ENCODE data around the gene GLIPR2. TPM values are rescaled to one million over a fixed set of nuclear protein-coding genes. Genes with fewer than 3 reads are reported as not detected.
"Not testable (repeated sequence)": the region's sequence is repeated elsewhere in the genome, so short reads cannot be mapped to it uniquely, and the experiment has no call there.

The GLIPR2 gene
- total RNA-seq, 1 donor from 2014 or later: 54.4 TPM

DNA sequence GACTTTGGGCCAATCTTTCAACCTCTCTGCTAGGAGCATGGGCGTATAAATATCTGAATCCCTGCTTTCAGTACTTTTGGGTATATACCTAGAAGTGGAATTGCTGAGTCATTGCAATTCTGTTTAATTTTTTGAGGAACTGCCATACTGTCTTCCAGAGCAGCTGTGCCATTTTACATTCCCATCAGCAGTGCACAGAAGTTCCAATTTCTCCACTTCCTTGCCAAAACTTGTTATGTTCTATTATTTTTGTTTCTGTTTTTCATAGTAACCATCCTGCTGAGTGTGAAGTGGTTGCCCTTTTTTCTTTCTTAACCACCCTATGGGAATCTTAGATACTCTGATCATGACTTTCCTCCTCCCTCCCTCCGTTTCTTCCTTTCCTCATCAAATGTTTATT, 21.6 kb downstream of the GLIPR2 start:
- no peak for DNase-seq (ENCODE audit: low spot score in 2 of 2)
- H3K27ac ChIP-seq: peak overlapping the region; percentile 75 to 80
- H3K36me3 ChIP-seq: peaks cover 4 to 7% of the 10 kb centered on the region in 2 donors
- H3K27me3 ChIP-seq: no peaks in the 10 kb centered on the region
- peaks cover 0 to 17% of the 10 kb centered on the region in 2 donors for H3K4me1 ChIP-seq
- H3K9me3 ChIP-seq: no peaks in the 10 kb centered on the region
- intact Hi-C loops (cut with DNase I): no loop called here
- H3K4me3 ChIP-seq: no peak overlapping the region
- TF ChIP-seq, protein P1, sequence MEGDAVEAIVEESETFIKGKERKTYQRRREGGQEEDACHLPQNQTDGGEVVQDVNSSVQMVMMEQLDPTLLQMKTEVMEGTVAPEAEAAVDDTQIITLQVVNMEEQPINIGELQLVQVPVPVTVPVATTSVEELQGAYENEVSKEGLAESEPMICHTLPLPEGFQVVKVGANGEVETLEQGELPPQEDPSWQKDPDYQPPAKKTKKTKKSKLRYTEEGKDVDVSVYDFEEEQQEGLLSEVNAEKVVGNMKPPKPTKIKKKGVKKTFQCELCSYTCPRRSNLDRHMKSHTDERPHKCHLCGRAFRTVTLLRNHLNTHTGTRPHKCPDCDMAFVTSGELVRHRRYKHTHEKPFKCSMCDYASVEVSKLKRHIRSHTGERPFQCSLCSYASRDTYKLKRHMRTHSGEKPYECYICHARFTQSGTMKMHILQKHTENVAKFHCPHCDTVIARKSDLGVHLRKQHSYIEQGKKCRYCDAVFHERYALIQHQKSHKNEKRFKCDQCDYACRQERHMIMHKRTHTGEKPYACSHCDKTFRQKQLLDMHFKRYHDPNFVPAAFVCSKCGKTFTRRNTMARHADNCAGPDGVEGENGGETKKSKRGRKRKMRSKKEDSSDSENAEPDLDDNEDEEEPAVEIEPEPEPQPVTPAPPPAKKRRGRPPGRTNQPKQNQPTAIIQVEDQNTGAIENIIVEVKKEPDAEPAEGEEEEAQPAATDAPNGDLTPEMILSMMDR (IDR thresholded peaks at IDR 0.05): no peak

DNA sequence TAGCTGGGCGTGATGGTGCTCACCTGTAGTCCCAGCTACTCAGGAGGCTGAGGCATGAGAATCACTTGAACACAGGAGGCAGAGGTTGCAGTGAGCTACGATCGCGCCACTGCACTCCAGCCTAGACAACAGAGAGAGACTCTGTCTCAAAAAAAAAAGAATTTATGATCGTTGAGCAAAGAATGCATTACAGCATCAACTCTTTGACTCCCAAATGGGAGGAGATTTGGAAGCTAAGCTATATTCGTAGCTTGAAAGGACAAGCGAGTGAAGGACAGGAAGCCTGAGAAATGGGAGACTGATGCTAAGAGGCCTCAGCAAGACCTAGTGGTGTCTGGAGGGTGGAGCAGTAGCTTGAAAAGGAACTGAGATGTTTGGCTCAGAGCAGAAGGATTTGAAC, 22.4 kb downstream of the GLIPR2 start:
- Histone ChIP-seq H3K9me3 (no peaks in the 10 kb centered on the region), H3K36me3 (peaks cover 4 to 7% of the 10 kb centered on the region in 2 donors), H3K27me3 (no peaks in the 10 kb centered on the region), H3K4me3 (no peak overlapping the region), H3K4me1 (peaks cover 4 to 22% of the 10 kb centered on the region in 2 donors), H3K27ac (peak overlapping the region; percentile 75 to 80)
- DNase-seq (ENCODE audit: low spot score in 2 of 2): no peak
- TF ChIP-seq, protein P1 (IDR thresholded peaks at IDR 0.05): no peak
- intact Hi-C loops (cut with DNase I): no loop called here

DNA sequence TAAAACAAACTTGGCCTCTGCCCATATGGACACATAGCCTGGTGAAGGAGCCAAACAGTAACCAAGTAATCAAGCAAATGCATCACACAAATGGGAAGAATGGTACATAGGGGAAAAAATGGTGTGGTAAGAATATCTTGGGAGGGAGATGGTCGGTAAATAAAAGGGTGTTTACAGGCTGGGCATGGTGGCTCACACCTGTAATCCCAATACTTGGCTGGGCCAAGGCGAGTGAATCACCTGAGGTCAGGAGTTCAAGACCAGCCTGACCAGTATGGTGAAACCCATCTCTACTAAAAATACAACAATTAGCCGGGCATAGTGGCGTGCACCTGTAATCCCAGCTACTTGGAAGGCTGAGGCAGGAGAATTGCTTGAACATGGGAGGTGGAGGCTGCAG, 23.0 kb downstream of the GLIPR2 start:
- intact Hi-C loops (cut with DNase I): not testable (repeated sequence)

DNA sequence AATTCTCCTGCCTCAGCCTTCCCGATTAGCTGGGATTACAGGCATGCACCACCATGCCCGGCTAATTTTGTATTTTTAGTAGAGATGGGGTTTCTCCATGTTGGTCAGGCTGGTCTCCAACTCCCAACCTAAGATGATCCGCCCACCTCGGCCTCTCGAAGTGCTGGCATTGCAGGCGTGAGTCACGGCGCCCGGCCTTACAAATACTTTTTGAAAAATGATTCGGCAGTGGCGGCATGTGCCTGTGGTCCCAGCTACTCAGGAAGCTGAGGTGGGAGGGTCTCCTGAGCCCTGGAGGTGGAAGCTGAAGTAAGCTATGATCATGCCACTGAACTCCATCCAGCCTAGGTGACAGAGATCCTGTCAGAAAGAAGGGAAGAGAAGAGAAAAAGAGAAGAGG, 23.6 kb downstream of the GLIPR2 start:
- not testable (repeated sequence) for H3K36me3 ChIP-seq; H3K9me3 ChIP-seq; H3K4me3 ChIP-seq; H3K27me3 ChIP-seq; DNase-seq (ENCODE audit: low spot score in 2 of 2)
- H3K4me1 ChIP-seq: peaks cover 4 to 26% of the 10 kb centered on the region in 2 donors
- H3K27ac ChIP-seq: peak overlapping the region; percentile 75 to 80
- intact Hi-C loops (cut with DNase I): loop anchor here (10.0 kb wide), 1 partner anchor 255 kb away; the partner anchor contains the start of genes HRCT1 and SPAAR

More for the DNA sequence above, 23.0 kb downstream of the GLIPR2 start:
- H3K4me3 ChIP-seq; H3K27me3 ChIP-seq; H3K36me3 ChIP-seq; DNase-seq (ENCODE audit: low spot score in 2 of 2); H3K9me3 ChIP-seq: not testable (repeated sequence)
- H3K4me1 ChIP-seq: peaks cover 4 to 25% of the 10 kb centered on the region in 2 donors
- H3K27ac ChIP-seq: peak overlapping the region; percentile 75 to 80

DNA sequence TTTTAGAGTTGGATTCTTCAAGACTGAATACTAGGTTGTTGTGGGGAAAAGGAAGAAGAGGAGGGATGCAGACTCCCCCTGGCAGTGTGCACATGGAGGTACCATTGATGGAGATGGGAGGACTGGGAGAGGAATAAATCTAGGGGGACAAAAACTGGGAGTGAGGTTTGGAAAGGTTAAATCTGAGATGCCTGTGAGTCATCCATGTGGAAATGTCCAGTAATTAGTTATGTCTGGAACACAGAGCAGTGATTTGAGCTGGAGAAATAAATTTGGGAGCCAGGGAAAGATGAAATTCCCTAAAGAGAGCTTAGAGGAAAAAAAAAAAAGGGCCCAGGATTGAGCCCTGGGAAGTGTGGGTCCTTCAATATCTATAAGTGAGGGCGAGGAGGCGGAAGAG, 24.7 kb downstream of the GLIPR2 start:
- Histone ChIP-seq H3K36me3 (peaks cover 0 to 7% of the 10 kb centered on the region in 2 donors), H3K4me3 (no peak overlapping the region), H3K9me3 (no peaks in the 10 kb centered on the region), H3K27ac (peak overlapping the region; percentile 75 to 80), H3K4me1 (peaks cover 4 to 35% of the 10 kb centered on the region in 2 donors), H3K27me3 (no peaks in the 10 kb centered on the region)
- DNase-seq (ENCODE audit: low spot score in 2 of 2): no peak
- intact Hi-C loops (cut with DNase I): loop anchor here (10.0 kb wide), 1 partner anchor 256 kb away; the partner anchor contains the start of genes HRCT1 and SPAAR
- TF ChIP-seq, protein P1 (IDR thresholded peaks at IDR 0.05): no peak

DNA sequence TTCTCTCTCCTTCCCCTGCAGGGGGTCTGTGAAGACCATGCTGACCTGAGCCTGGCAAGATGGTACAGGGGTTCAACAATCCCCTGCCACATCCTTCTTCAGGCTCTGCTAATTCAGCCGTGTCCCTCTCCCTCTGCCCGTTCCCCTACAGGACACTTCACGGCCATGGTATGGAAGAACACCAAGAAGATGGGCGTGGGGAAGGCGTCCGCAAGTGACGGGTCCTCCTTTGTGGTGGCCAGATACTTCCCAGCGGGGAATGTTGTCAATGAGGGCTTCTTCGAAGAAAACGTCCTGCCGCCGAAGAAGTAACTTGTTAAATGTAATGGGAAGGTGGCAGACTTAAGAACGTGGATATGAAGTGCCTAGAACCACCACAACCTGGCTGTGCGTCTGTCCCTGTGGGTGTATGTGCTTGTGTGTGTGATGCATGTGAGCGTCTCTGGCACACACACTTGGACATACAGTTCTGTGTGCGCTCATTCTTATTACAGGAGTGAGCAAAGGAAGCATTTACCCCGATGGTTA, 25.7 kb downstream of the GLIPR2 start:
- no peak for DNase-seq (ENCODE audit: low spot score in 2 of 2)
- TF ChIP-seq, protein P1 (IDR thresholded peaks at IDR 0.05): no peak
- Histone ChIP-seq H3K36me3 (no peaks in the 10 kb centered on the region), H3K4me1 (peaks cover 4 to 37% of the 10 kb centered on the region in 2 donors), H3K4me3 (no peak overlapping the region), H3K27me3 (no peaks in the 10 kb centered on the region), H3K27ac (peak overlapping the region; percentile 75 to 80), H3K9me3 (no peaks in the 10 kb centered on the region)
- intact Hi-C loops (cut with DNase I): loop anchor here (10.0 kb wide), 1 partner anchor 257 kb away; the partner anchor contains the start of genes HRCT1 and SPAAR
